Measurements from ENCODE around the gene ADGRB2.

ADGRB2 gene

DNA sequence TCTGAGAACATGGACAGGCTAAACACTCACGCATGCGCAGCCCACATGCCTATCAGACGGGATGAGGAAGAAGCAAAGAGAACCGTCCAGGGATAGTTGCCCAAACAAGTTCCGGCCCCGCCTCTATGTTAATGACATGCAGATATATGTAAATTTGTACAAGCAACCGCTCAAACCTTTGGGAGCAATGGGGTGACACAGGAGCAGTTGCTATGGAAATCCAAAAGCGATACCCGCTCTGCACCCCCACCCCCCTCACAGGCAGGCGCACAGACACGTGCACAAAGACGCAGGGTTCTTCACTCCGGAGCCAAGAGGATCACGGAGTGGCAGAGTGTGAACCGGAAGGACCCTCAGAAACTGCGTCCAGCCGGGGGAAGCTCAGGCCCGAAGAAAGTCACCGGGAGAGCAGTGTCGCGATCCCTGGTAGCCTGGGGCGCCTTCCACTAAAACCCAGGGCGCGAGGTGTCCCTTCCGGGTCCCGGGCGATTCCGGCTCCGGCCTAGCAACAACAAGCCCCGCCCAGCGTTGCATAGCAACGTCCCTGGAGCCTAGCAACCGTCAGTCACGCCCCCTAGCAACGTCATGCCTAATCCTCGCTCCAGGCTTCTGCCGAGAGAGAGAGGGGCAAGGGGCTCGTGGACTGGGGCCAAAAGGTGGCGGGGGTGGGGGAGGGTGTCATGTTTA lies 24.1 kb upstream of the ADGRB2 start:
- Histone ChIP-seq H3K79me2 (ENCODE audit: low read length) (no peaks in the 10 kb centered on the region), H3K27ac (ENCODE audit: low read length) (peak overlapping the region; percentile 79), H3K4me1 (ENCODE audit: low read length) (no peaks in the 10 kb centered on the region), H3K9me2 (replicated peaks; ENCODE audit: insufficient read depth, low read length) (no peaks in the 10 kb centered on the region), H3K9ac (ENCODE audit: low read length) (peak overlapping the region; percentile 95), H3K27me3 (replicated peaks; ENCODE audit: insufficient read depth, low read length) (peaks cover 34% of the 10 kb centered on the region), H2AFZ (ENCODE audit: low read length) (peak overlapping the region; percentile 97), H3F3A (ENCODE audit: insufficient read depth, low read length) (no peaks in the 10 kb centered on the region), H3K36me3 (replicated peaks; ENCODE audit: insufficient read depth, low read length) (no peaks in the 10 kb centered on the region), H3K4me3 (ENCODE audit: low read length) (peak overlapping the region; percentile 76), H3K9me3 (replicated peaks; ENCODE audit: insufficient read depth, low read length) (no peaks in the 10 kb centered on the region), H4K20me1 (ENCODE audit: insufficient read depth, low read length) (no peaks in the 10 kb centered on the region), H3K4me2 (ENCODE audit: low read depth, low read length) (peak overlapping the region; percentile 99)
- TF ChIP-seq EZH2phosphoT487 (IDR thresholded peaks at IDR 0.05; ENCODE audit: low read length) (no peak), EZH2 (optimal IDR thresholded peaks at IDR 0.05; ENCODE audit: low read depth, low read length) (no peak)
- TF ChIP-seq, protein P1, sequence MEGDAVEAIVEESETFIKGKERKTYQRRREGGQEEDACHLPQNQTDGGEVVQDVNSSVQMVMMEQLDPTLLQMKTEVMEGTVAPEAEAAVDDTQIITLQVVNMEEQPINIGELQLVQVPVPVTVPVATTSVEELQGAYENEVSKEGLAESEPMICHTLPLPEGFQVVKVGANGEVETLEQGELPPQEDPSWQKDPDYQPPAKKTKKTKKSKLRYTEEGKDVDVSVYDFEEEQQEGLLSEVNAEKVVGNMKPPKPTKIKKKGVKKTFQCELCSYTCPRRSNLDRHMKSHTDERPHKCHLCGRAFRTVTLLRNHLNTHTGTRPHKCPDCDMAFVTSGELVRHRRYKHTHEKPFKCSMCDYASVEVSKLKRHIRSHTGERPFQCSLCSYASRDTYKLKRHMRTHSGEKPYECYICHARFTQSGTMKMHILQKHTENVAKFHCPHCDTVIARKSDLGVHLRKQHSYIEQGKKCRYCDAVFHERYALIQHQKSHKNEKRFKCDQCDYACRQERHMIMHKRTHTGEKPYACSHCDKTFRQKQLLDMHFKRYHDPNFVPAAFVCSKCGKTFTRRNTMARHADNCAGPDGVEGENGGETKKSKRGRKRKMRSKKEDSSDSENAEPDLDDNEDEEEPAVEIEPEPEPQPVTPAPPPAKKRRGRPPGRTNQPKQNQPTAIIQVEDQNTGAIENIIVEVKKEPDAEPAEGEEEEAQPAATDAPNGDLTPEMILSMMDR (IDR thresholded peaks at IDR 0.05; ENCODE audit: low read length) = no peak
- DNase-seq = peak; percentile 91

DNA sequence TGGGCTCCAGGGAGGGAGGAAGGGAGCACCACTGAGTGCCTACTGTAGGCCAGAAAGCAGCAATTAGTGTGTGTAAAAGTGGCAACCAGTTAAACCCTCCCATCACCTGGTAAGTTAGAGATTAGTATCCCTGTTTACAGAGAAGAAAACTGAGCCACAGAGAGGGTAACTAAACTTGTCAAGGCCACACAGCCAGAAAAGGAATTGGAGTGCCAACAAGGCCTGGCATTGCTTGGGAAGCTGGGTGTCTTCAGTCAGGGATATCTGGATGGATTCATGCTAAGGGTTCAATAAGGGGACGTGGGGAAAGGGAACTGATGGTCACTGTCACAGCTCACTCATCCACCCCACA lies 23.6 kb upstream of the ADGRB2 start:
- Histone ChIP-seq H3K4me3 (ENCODE audit: low read length) (peak overlapping the region; percentile 76), H3K79me2 (ENCODE audit: low read length) (no peaks in the 10 kb centered on the region), H3K4me1 (ENCODE audit: low read length) (no peaks in the 10 kb centered on the region), H3K9ac (ENCODE audit: low read length) (no peak overlapping the region), H3K9me2 (replicated peaks; ENCODE audit: insufficient read depth, low read length) (no peaks in the 10 kb centered on the region), H3F3A (ENCODE audit: insufficient read depth, low read length) (no peaks in the 10 kb centered on the region), H3K4me2 (ENCODE audit: low read depth, low read length) (peak overlapping the region; percentile 99), H3K9me3 (replicated peaks; ENCODE audit: insufficient read depth, low read length) (no peaks in the 10 kb centered on the region), H3K36me3 (replicated peaks; ENCODE audit: insufficient read depth, low read length) (no peaks in the 10 kb centered on the region), H4K20me1 (ENCODE audit: insufficient read depth, low read length) (no peaks in the 10 kb centered on the region), H2AFZ (ENCODE audit: low read length) (peak overlapping the region; percentile 97), H3K27ac (ENCODE audit: low read length) (no peak overlapping the region; the same call in 1 of the 2 replicates), H3K27me3 (replicated peaks; ENCODE audit: insufficient read depth, low read length) (peaks cover 29% of the 10 kb centered on the region)
- DNase-seq = peak; percentile 30
- TF ChIP-seq EZH2 (optimal IDR thresholded peaks at IDR 0.05; ENCODE audit: low read depth, low read length) = no peak
- TF ChIP-seq, protein P1 (IDR thresholded peaks at IDR 0.05; ENCODE audit: low read length) = no peak
- no peak for TF ChIP-seq EZH2phosphoT487 (IDR thresholded peaks at IDR 0.05; ENCODE audit: low read length)

DNA sequence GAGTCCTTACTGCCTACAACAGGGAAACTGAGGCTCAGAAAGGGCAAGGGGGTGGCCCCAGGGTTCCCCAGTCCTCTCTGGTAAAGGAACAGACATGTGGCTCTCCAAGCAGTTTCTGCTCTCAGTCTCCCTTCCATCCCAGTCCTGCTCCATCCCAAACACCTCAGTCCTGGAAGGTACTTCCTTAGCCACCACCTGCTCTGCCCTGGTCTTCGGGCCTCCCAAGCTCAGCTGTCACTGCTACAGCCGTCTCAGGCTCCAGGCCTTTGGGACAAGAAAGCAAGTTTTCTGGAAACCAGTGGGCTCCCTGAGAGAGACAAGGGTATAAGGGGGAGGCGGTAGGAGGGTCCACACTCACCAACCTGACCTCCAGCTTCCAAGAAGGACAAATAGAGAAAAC lies 23.1 kb upstream of the ADGRB2 start:
- Histone ChIP-seq H3K79me2 (ENCODE audit: low read length) (no peaks in the 10 kb centered on the region), H3K4me2 (ENCODE audit: low read depth, low read length) (no peak overlapping the region), H3K9me2 (replicated peaks; ENCODE audit: insufficient read depth, low read length) (no peaks in the 10 kb centered on the region), H3F3A (ENCODE audit: insufficient read depth, low read length) (no peaks in the 10 kb centered on the region), H3K27me3 (replicated peaks; ENCODE audit: insufficient read depth, low read length) (peaks cover 24% of the 10 kb centered on the region), H3K9me3 (replicated peaks; ENCODE audit: insufficient read depth, low read length) (no peaks in the 10 kb centered on the region), H4K20me1 (ENCODE audit: insufficient read depth, low read length) (no peaks in the 10 kb centered on the region), H3K4me3 (ENCODE audit: low read length) (no peak overlapping the region), H2AFZ (ENCODE audit: low read length) (0 out of 2 replicates have a peak overlapping the region, but pooled peaks have one; percentile 97), H3K9ac (ENCODE audit: low read length) (no peak overlapping the region), H3K4me1 (ENCODE audit: low read length) (no peaks in the 10 kb centered on the region), H3K27ac (ENCODE audit: low read length) (no peak overlapping the region), H3K36me3 (replicated peaks; ENCODE audit: insufficient read depth, low read length) (no peaks in the 10 kb centered on the region)
- no peak for DNase-seq
- TF ChIP-seq, protein P1 (IDR thresholded peaks at IDR 0.05; ENCODE audit: low read length) = no peak
- TF ChIP-seq EZH2 (optimal IDR thresholded peaks at IDR 0.05; ENCODE audit: low read depth, low read length) = no peak
- no peak for TF ChIP-seq EZH2phosphoT487 (IDR thresholded peaks at IDR 0.05; ENCODE audit: low read length)

Measured in MM.1S (cell line).